Activated CD4-positive, alpha-beta memory T cell treated with anti-CD3 and anti-CD28 coated beads, Interleukin-2, amount 10 ng/mL, durations not matched to agents 7 days and 5 days (primary cell): Measurements from ENCODE around the gene PPM1M. TPM values are rescaled to one million over a fixed set of nuclear protein-coding genes. Genes with fewer than 3 reads are reported as not detected.

Source experiments
- CTCF ChIA-PET: fragments of 350-600 bp; sonication (Branson Sonifier 250); formaldehyde crosslinking; loops from one replicate; lab custom pipeline; 2021; ENCODE audit warnings: antibody characterized with exemption, inconsistent platforms; lab: Charles Lee
- POLR2A ChIA-PET: fragments of 350-600 bp; sonication (Branson Sonifier 250); formaldehyde crosslinking; loops from one replicate; lab custom pipeline; 2021; ENCODE audit warnings: antibody characterized with exemption; lab: Charles Lee
- DNase-seq: peaks from one replicate; pipeline ENCODE4 v3.0.0-alpha.2; 2020
- H3K27ac Mint-ChIP-seq: one replicate; pipeline ENCODE4 v1.8.0; 2021; ENCODE audit warnings: mild to moderate bottlenecking, mixed read lengths
- H3K27me3 Mint-ChIP-seq: one replicate; pipeline ENCODE4 v1.8.0; 2021; ENCODE audit warnings: mixed read lengths
- H3K36me3 Mint-ChIP-seq: one replicate; pipeline ENCODE4 v1.8.0; 2021; ENCODE audit warnings: low read depth, mixed read lengths
- H3K4me1 Mint-ChIP-seq: one replicate; pipeline ENCODE4 v1.8.0; 2021; ENCODE audit warnings: mixed read lengths
- H3K4me3 Mint-ChIP-seq: one replicate; pipeline ENCODE4 v1.8.0; 2021; ENCODE audit warnings: mild to moderate bottlenecking, mixed read lengths
- H3K9me3 Mint-ChIP-seq: one replicate; pipeline ENCODE4 v1.8.0; 2021; ENCODE audit warnings: mixed read lengths
- total RNA-seq, 2 experiments: library from RNA; stranded (reverse); gene quantifications; one replicate each; pipeline ENCODE4 v1.2.3, GENCODE V29; 2021

The PPM1M gene
- total RNA-seq, 2 experiments from 2014 or later = 123 to 124 TPM

DNA sequence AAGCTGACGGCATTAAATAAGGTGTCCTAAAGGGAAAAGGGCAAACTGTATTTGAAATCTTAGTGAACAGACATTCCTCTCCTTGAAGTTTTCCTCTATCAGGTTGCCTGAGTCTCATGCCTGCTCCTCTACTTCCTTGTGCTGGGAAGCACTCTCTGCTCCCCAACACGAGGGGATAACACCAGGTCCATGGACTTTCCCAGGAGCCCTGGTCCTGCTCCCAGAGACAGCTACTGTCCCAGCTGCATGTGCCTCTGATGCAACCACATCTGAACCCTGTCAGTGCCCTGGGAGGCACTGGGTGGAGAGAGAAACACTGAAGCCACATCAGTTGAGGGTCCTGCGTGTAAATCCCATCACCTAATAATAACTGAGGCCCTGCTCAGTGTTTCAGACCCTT, 27.5 kb upstream of the PPM1M start:
- peaks cover 86% of the 10 kb centered on the region for H3K4me1 Mint-ChIP-seq
- no peak for DNase-seq
- H3K27me3 Mint-ChIP-seq = no peaks in the 10 kb centered on the region
- H3K36me3 Mint-ChIP-seq = peaks cover 32% of the 10 kb centered on the region
- no peaks in the 10 kb centered on the region for H3K9me3 Mint-ChIP-seq
- ChIA-PET POLR2A (interaction anchor here (1.2 to 11.1 kb wide), 5 partner anchors 13 to 161 kb away, joined by 3 to 121 read pairs (median 5); partner anchors contain the start of genes DUSP7, TWF2 and WDR82), CTCF (interaction anchor here (0.5 to 7.3 kb wide), 12 partner anchors 8 to 419 kb away, joined by 3 to 138 read pairs (median 7); partner anchors contain the start of gene WDR82)
- peak overlapping the region; percentile 97 for H3K27ac Mint-ChIP-seq
- peak overlapping the region; percentile 65 for H3K4me3 Mint-ChIP-seq

DNA sequence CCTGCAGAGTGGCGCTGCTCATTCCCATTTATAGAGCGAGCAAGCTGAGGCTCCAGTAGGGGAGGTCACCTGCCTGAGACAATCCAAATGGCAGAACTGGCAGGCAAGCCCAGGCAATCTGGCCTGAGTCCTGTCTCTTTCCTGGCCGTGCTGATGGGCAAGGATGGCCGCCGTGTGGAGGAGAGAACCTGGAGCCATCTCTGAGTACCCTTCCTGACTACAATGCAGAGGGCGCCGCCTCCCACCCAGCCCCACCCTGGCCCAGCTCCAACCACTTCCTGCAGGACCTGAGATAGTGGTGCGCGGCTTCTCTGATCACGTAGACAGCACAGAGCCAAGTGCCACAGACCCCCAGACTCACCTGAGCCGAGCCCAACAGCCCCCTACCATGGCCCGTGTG, 27.1 kb upstream of the PPM1M start:
- CTCF ChIA-PET = interaction anchor here (0.6 to 7.3 kb wide), 12 partner anchors 8 to 197 kb away, joined by 3 to 138 read pairs (median 10); partner anchors contain the start of gene WDR82

DNA sequence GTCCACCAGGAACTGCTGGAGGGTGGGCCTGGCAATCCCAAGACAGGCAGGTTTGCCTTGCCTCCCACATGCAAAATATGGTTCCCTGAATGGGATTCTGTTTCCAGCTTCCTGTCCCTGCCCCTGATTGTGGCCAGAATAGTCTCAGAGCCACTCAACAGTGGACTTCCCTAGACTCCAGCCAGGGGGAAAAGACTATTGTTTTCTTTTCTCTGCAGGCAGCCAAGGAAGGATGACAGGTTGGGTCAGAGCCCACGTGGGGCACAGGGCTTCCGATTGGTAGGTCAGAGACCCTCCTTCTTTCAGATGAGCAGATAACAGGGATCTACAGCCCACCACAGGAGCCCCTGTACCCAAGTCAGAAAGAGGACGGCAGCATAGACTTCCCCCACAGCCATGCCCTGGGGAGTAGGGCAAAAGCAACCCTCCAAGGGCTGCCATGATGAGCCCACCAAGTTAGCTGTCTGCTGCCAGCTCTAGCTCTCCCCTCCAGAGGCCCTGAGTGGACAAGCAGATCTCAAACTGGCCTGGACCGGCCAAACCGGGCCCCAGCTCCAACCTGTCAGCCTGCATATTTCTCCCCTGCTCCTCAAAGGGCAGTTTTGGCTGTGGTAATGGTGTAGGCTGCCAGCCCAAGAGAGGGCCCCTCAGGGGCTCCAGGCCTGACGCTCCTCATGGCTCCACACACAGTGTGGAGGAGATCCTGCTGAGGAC, 26.5 kb upstream of the PPM1M start:
- no peak for DNase-seq
- Mint-ChIP-seq H3K4me1 (peaks cover 92% of the 10 kb centered on the region), H3K4me3 (peak overlapping the region; percentile 41), H3K36me3 (peaks cover 23% of the 10 kb centered on the region), H3K27me3 (no peaks in the 10 kb centered on the region), H3K9me3 (no peaks in the 10 kb centered on the region), H3K27ac (peak overlapping the region; percentile 97)
- CTCF ChIA-PET = interaction anchor here (0.7 to 7.3 kb wide), 19 partner anchors 9 to 557 kb away, joined by 3 to 138 read pairs (median 12); partner anchors contain the start of genes TWF2 and WDR82
- POLR2A ChIA-PET = interaction anchor here (0.7 to 11.1 kb wide), 8 partner anchors 12 to 161 kb away, joined by 3 to 121 read pairs (median 6); partner anchors contain the start of genes GLYCTK, POC1A, TWF2 and WDR82

More for the DNA sequence above, 27.1 kb upstream of the PPM1M start:
- no peaks in the 10 kb centered on the region for H3K9me3 Mint-ChIP-seq
- H3K4me1 Mint-ChIP-seq = peaks cover 89% of the 10 kb centered on the region
- DNase-seq = peak; percentile 71
- POLR2A ChIA-PET = interaction anchor here (1.2 to 11.1 kb wide), 5 partner anchors 13 to 162 kb away, joined by 3 to 121 read pairs (median 5); partner anchors contain the start of genes DUSP7, TWF2 and WDR82
- H3K27me3 Mint-ChIP-seq = no peaks in the 10 kb centered on the region
- H3K4me3 Mint-ChIP-seq = peak overlapping the region; percentile 65
- H3K27ac Mint-ChIP-seq = peak overlapping the region; percentile 97
- peaks cover 29% of the 10 kb centered on the region for H3K36me3 Mint-ChIP-seq

DNA sequence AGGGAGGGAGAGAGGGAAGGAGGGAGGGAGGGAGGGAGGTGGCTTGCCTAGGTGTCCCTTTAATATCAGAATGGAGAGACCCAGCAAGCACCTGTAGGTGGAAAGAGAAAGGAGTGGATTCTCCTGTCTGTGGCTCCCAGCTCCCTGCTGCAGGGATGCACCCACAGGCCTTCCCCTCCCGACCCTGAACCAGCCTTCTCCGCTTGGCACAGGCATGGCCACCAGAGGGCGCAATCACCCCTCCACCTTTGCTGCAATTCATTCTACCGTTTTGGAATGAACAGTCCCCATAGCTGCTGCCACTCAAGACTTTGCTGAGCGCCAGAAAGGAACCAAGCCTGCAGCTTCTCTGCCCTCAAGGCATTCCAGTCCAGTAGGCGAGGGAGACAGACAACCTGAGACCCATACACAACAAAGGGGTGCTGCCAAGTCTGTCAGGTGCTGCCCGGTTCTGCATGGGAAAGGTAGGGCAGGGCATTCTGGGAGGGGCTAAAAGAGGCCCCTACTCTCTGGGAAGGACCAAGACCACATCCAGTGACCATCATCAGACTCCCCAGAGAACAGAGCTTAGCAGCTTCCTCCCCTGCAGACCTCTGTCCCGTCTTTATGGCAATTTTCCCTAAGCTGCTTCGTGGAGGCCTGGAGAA, 25.1 kb upstream of the PPM1M start:
- Mint-ChIP-seq H3K4me3 (peak overlapping the region; percentile 50), H3K27me3 (no peaks in the 10 kb centered on the region), H3K36me3 (peaks cover 9% of the 10 kb centered on the region), H3K4me1 (peaks cover 91% of the 10 kb centered on the region), H3K9me3 (no peaks in the 10 kb centered on the region), H3K27ac (peak overlapping the region; percentile 79)
- ChIA-PET CTCF (interaction anchor here (0.6 to 7.3 kb wide), 38 partner anchors 10 to 551 kb away, joined by 3 to 138 read pairs (median 5); partner anchors contain the start of genes ABHD14B, POC1A, PPM1M and TWF2), POLR2A (interaction anchor here (1.0 to 11.1 kb wide), 14 partner anchors 11 to 226 kb away, joined by 3 to 121 read pairs (median 6); partner anchors contain the start of genes GLYCTK, POC1A, PPM1M and TWF2)
- DNase-seq = peak; percentile 91

DNA sequence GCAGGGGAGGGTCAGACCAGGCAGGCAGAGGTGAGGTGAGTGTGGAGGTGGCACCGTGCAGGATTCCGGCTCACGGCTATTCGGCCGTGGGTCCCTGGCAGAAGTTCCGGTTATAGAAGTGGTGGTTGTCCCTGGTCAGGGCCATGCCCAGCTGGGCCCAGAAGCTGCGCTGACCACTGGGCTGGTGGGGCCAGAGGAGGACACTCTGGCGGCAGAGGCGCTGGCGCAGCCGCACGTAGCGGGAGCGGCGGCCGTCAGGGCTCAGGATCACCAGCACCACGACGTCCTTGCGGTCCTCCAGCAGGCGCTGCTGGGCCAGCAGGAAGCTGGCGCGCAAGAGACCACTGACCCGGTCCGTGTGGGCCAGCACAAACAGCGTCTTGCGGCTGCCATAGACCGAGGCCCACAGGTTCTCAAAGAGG, 24.4 kb upstream of the PPM1M start:
- Mint-ChIP-seq H3K27me3 (no peaks in the 10 kb centered on the region), H3K9me3 (no peaks in the 10 kb centered on the region), H3K36me3 (peaks cover 5% of the 10 kb centered on the region), H3K4me1 (peaks cover 92% of the 10 kb centered on the region), H3K27ac (peak overlapping the region; percentile 83), H3K4me3 (peak overlapping the region; percentile 77)
- ChIA-PET POLR2A (interaction anchor here (0.9 to 11.1 kb wide), 16 partner anchors 10 to 247 kb away, joined by 3 to 121 read pairs (median 4); partner anchors contain the start of genes ABHD14B, GLYCTK, POC1A and PPM1M), CTCF (interaction anchor here (0.6 to 7.3 kb wide), 37 partner anchors 11 to 551 kb away, joined by 3 to 138 read pairs (median 5); partner anchors contain the start of genes ABHD14B, POC1A, PPM1M and TWF2)
- DNase-seq = no peak

DNA sequence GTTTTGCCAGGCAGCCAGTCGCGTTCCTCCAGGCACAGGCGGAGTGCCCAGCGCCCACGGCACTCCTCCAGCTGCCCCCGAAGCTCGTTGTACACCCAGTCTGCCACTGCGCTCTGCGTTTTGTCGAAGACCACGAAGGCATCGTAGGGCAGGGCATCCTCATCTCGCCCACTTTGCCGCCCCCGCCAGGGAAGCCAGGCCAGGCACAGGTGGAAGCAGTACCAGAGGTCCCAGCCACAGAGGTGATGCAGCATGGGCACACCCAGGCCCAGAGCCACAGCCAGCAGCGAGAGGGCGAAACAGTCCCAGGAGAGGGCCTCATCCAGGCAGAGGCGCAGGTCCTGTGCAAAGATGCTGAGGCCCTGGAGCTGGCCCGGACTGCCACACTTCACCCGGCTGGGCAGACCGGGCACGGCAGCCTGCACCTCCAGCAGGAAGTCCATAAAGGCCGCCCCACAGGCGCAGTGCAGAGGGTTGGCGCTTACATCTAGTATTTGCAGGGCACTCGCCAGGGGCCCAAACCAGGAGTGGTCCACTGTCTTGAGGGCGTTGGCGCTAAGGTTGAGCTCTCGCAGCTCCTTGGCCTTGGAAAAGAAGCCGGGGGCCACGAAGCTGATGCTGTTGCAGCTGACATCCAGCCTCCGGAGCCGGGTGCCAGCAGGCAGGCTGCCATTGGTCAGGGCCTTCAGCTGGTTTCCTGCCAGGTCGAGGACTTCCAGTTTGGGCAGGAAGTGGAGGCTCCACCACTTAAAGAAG, 23.8 kb upstream of the PPM1M start:
- Mint-ChIP-seq H3K9me3 (no peaks in the 10 kb centered on the region), H3K4me1 (peaks cover 94% of the 10 kb centered on the region), H3K36me3 (peaks cover 1% of the 10 kb centered on the region), H3K27me3 (no peaks in the 10 kb centered on the region), H3K27ac (peak overlapping the region; percentile 83), H3K4me3 (peak overlapping the region; percentile 77)
- peak; percentile 80 for DNase-seq
- ChIA-PET POLR2A (interaction anchor here (0.9 to 11.1 kb wide), 15 partner anchors 10 to 539 kb away, joined by 3 to 121 read pairs (median 4); partner anchors contain the start of genes ABHD14B, GLYCTK, POC1A and PPM1M), CTCF (interaction anchor here (0.8 to 7.3 kb wide), 20 partner anchors 10 to 248 kb away, joined by 3 to 138 read pairs (median 8); partner anchors contain the start of genes ABHD14B, TWF2 and WDR82)

DNA sequence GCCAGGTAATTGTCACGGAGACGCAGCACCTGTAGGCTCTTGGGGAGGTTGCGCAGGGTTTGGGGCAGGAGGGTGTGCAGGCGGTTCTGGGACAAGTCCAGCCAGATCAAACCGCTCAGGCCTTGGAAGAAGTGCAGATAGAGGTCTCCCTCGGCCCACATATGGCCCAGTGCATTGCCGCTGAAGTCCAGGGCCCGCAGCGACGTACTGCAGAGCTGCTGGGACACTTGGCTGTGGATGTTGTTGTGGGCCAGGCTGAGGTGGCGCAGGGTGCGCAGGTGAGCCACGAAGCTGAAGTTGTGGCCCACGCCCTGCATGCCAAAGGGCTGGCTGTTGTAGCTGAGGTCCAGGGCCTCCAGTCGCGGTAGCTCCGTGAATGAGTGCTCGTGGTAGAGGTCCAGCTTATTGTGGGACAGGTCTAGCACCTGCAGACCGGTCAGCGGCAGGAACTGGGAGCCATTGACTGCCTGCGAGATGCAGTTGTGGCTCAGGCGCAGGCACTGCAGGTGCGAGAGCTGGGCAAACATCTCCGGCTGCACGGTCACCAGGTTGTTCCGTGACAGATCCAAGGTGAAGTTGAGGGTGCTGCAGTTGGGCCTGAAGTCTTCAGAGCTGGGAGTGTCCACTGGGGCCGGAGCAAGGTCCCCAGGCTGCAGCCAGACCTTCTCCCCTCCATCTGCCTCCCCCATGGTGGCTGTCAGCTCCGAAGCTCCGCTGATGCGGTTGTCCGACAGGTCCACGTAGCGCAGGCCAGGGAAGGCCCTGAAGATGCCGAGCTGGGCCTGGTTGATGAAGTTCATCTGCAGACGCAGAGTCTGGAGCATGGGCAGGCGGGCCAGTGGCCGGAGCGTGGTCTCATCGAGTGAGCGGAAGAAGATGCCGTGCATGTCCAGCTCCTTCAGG, 23.0 kb upstream of the PPM1M start:
- no peaks in the 10 kb centered on the region for H3K27me3 Mint-ChIP-seq
- peak overlapping the region; percentile 83 for H3K27ac Mint-ChIP-seq
- DNase-seq = no peak
- H3K4me1 Mint-ChIP-seq = peaks cover 87% of the 10 kb centered on the region
- CTCF ChIA-PET = interaction anchor here (0.8 to 7.3 kb wide), 15 partner anchors 9 to 224 kb away, joined by 3 to 138 read pairs (median 6); partner anchors contain the start of genes TWF2 and WDR82
- H3K4me3 Mint-ChIP-seq = peak overlapping the region; percentile 77
- POLR2A ChIA-PET = interaction anchor here (0.9 to 11.1 kb wide), 13 partner anchors 9 to 540 kb away, joined by 3 to 121 read pairs (median 4); partner anchors contain the start of genes ABHD14B, GLYCTK, POC1A and PPM1M
- H3K9me3 Mint-ChIP-seq = no peaks in the 10 kb centered on the region
- H3K36me3 Mint-ChIP-seq = peaks cover under 1% of the 10 kb centered on the region

DNA sequence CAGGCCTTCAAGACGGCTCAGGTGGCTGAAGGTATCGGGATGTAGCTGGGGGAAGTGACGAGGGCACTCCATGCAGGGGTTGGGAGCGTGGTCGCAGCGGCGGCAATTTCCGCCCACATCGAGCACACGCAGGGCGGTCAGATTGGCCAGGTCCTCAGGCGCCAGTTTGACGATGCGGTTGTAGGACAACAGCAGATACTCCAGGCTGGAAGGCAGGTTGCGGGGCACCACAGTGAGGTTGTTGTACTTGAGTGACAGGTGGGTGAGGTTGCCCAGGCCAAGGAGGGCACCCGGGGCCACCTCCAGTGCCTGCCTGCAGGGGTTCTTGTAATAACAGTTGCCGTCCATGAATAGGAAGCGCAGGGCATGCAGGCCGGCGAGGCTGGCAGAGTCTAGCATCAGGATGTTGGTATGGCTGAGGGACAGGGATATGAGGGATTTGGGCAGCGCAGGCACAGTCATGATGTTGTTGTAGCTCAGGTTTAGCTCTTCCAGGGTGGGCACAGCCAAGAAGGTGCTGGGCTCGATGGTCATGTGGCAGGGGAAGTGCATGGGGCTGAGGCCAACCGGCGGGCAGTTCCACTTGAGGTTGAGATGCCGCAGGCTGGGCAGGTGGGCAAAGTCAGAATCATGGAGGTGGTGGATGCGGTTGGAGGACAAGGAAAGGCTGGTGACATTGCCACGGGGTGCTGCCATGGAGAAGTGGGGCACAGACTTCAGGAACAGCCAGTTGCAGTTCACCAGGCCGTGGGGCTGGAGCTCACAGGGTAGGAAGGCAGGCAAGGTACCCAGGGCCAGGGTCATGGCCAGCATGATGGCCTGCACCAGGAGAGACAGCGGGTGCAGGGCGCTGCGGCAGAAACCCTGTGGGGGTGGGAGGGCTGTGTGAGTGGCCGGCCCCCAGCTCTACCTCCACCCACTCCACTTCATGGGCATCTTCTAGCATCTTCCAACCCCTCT, 21.8 kb upstream of the PPM1M start:
- ChIA-PET CTCF (interaction anchor here (2.1 to 7.3 kb wide), 6 partner anchors 8 to 116 kb away, joined by 6 to 138 read pairs (median 42); partner anchors contain the start of gene TWF2), POLR2A (interaction anchor here (0.9 to 11.1 kb wide), 4 partner anchors 14 to 65 kb away, joined by 3 to 121 read pairs (median 10); partner anchors contain the start of genes PPM1M and TWF2)
- Mint-ChIP-seq H3K4me1 (peaks cover 75% of the 10 kb centered on the region), H3K4me3 (peak overlapping the region; percentile 77), H3K27ac (peak overlapping the region; percentile 36), H3K36me3 (peaks cover 7% of the 10 kb centered on the region), H3K27me3 (no peaks in the 10 kb centered on the region), H3K9me3 (no peaks in the 10 kb centered on the region)
- DNase-seq = no peak

DNA sequence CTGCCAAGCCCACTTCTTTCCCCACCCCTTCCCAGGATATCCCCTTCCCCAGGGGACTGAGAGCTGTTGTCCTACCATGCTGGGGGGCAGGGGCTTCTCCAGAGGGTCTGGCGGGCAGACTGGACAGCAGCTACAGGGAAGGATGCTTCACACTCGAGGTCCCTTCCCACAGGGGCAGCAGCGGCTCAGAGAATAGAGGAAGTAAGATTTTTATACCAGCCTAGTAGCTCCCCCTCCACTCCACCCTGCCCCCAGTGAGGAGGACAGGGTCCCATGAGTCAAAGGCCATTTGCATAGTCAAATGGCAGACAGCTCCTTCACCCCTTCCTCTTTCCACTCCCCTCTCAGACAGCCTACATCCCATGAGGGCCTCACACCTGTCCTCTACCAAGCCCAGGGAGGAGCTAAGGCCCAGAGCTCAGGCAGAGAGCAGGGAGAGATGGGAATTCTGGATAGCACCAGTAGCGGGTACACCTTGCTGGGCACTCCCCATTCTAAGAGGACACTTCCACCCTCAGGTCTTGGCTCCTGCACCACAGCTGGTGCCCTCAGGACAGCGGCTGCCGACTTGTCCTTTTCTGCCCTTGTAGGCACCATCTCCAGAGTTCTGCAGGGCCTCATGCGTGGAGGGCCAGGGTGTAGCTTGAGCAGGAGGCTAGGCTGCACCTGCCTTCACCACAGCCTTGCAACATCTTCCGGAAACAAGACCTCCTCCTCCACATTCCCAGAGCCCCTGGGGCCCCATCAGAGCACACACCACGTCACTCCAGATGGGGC, 19.9 kb upstream of the PPM1M start, which contains the start of gene TLR9:
TLR9 (minus strand) TSS at position 194 of the 777 bp plus-strand sequence; CDS start at position 78, 116 bp downstream.
- POLR2A ChIA-PET = interaction anchor here (3.1 to 11.1 kb wide), 2 partner anchors 12 to 52 kb away, joined by 20 to 121 read pairs; partner anchors contain the start of genes TWF2 and WDR82
- CTCF ChIA-PET = interaction anchor here (1.3 to 3.9 kb wide), 4 partner anchors 9 to 114 kb away, joined by 3 to 19 read pairs (median 6); no protein-coding TSS in a partner anchor
- Mint-ChIP-seq H3K27ac (peak within 1 kb of the TSS; percentile 68), H3K27me3 (no peaks in the 10 kb centered on the region), H3K4me1 (peaks cover 58% of the 10 kb centered on the region), H3K9me3 (no peaks in the 10 kb centered on the region), H3K36me3 (peaks cover 21% of the 10 kb centered on the region), H3K4me3 (no peak within 1 kb of the TSS)
- no peak for DNase-seq
